NCI-H1048 (cell line): ENCODE data around the gene COX4I2.
"Not testable (repeated sequence)": the region's sequence is repeated elsewhere in the genome, so short reads cannot be mapped to it uniquely, and the experiment has no call there.

ENCODE experiments used
- DNase-seq: peaks from one replicate; lab custom pipeline; 2025; lab: John Stamatoyannopoulos, UW

Gene COX4I2

DNA sequence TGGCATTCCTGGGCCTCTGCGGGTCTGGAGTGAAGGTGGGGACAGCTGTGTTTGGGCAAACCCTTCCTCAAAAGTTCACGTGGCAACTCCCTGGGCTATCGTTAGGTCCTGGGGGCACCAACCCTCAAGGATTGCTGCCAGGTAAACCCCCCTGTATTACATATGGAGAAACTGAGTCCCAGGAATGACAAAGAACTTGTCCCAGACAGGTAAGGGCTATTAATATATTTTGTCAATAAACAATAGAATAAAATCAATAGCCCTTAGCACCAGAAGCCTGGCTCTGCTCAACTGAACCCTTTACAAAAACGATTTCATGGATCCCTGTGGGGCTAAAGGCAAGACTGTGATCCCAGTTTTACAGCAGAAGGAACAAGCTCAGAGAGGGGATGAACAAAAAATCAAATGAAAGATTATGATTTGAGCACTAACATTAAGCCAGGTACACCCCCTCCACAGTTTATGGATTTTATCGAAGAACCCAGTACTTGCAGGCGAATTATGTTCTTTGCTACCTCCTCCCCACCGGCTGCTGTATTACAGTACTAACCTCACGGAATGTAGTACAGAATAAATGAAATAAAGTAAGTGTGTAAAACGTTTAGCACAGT, 30.0 kb upstream of the COX4I2 start:
- no peak for DNase-seq

DNA sequence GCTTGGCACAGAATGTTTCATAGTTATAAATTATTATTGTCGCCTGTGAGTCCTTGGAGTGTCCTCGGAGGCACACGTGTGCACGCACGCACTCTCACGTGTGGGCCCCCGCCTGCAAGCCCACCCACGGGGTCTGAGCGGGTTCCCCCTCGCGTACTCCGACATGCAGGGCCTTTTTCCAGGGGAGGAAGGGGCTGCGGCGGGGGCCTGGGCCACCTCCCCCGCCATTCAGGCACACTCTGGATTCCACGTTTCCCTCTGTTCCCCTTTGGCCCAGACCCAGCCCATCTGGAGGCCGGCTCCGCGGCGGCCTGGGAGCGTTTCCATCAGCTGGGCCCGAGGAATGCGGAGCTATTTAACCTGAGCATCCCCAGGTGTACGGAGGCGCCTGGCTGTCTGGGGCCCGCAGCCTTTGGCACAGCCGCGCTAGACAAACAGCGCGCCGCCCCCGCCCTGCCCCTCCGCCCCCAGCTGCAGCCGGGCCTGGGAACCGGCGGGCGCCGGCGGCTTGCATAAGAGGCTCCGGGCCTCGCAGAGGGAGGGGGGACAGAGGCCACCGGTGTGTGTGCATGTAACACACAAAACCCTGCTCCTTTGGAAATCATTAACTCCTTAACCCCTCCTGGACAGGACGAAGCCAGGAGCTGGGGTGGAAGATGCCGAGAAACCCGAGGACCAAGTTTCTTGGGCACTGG, 29.3 kb upstream of the COX4I2 start:
- peak; percentile 89 for DNase-seq

DNA sequence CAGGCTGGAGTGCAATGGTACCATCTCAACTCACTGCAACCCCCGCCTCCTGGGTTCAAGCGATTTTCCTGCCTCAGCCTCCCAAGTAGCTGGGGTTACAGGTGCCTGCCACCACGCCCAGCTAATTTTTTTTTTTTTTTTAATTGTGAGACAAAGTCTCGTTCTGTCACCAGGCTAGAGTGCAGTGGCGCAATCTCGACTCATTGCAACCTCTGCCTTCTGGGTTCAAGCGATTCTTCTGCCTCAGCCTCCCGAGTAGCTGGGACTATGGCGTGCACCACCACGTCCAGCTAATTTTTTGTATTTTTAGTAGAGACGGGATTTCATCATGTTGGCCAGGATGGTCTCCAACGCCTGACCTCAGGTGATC, 25.5 kb upstream of the COX4I2 start:
- DNase-seq, result not testable (repeated sequence)

DNA sequence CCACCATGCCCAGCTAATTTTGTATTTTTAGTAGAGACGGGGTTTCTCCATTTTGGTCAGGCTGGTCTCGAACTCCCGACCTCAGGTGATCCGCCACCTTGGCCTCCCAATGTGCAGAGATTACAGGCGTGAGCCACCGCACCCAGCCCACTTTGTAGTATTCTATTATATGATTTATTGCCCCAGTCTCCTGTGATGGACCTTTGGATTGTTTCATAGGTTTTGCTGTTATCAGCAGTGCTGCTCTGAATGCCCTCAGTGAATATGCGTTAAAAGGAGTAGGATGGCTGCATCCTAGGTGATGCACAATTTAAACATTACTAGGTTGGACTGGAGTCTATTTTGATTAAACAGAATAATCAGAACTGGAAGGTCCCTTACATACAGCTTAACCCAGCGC, 22.3 kb upstream of the COX4I2 start:
- no peak for DNase-seq

DNA sequence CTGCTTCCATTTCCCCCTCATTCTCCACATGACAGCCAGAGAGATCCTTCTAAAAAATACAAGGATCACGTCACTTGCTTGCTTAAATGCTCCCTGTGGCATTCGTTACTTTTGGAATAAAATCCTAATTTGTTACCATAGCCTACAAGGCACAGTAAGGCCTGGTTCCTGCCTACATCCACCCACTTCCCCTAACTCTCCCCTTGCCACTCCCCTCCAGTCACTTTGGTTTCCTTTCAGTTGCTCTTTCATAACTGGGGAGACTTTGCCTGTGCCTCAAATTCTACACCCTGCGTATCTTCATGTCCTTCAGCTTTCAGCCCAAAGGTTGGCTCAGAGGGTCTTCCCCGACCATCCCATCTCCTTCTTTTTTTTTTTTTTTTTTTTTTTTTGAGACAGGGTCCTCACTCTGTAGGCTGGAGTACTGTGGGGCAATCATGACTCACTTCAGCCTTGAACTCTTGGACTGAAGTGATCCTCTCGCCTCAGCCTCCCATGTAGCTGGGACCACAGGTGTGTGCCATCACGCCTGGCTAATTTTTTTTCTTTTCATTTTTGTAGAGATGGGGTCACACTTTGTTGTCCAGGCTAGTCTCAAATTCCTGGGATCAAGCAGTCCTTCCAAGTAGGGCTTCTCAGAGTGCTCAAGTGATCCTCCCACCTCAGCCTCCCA, 20.1 kb upstream of the COX4I2 start:
- DNase-seq, result no peak

DNA sequence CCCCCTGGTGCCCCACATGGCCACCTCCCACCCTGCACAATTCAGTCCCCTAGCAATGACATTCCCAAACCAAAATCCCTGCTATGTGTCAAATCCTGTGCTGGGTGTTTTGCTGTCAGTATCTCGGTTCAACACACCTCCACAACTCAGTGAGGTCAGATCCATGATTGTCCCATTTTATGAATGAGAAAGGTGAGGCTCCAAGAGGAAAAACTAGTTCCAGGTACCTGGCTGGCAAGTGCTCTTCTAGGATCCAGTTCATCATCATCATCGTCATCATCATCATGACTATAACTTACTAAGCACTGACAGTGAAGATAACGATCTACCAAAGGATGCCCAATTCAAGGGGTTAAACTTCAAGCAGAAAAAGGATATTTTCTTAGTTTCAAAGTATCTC, 17.5 kb upstream of the COX4I2 start:
- DNase-seq, result no peak

DNA sequence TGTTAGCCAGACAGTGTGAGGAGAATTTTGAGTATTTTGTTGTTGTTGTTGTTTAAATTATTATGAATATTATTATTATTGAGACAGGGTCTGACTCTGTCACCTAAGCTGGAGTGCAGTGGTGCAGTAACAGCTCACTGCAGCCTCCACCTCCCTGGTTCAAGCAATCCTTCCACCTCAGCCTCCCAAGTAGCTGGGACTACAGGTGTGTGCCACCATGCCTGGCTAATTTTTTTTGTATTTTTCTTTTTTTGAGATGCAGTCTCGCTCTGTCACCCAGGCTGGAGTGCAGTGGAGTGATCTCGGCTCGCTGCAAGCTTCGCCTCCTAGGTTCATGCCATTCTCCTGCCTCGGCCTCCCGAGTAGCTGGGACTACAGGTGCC, 14.6 kb upstream of the COX4I2 start:
- DNase-seq, result not testable (repeated sequence)

DNA sequence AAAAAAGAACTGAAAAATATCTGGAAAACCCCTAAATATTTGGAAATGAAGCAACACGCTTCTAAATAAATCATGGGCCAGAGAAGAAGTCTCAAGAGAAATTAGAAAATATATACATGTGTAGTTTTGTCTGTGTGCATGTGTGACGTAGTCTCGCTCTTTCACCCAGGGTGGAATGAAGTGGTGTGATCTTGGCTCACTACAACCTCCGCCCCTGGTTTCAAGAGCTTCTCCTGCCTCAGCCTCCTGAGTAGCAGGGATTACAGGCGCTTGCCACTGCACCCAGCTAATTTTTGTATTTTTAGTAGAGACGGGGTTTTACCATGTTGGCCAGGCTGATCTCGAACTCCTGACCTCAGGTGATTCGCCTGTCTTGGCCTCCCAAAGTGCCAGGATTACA, 11.2 kb upstream of the COX4I2 start:
- DNase-seq, result not testable (repeated sequence)

DNA sequence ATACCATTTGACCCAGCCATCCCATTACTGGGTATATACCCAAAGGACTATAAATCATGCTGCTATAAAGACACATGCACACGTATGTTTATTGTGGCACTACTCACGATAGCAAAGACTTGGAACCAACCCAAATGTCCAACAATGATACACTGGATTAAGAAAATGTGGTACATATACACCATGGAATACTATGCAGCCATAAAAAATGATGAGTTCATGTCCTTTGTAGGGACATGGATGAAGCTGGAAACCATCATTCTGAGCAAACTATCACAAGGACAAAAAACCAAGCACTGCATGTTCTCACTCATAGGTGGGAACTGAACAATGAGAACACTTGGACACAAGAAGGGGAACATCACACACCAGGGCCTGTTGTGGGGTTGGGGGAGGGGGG, 9.7 kb upstream of the COX4I2 start:
- DNase-seq, result not testable (repeated sequence)

DNA sequence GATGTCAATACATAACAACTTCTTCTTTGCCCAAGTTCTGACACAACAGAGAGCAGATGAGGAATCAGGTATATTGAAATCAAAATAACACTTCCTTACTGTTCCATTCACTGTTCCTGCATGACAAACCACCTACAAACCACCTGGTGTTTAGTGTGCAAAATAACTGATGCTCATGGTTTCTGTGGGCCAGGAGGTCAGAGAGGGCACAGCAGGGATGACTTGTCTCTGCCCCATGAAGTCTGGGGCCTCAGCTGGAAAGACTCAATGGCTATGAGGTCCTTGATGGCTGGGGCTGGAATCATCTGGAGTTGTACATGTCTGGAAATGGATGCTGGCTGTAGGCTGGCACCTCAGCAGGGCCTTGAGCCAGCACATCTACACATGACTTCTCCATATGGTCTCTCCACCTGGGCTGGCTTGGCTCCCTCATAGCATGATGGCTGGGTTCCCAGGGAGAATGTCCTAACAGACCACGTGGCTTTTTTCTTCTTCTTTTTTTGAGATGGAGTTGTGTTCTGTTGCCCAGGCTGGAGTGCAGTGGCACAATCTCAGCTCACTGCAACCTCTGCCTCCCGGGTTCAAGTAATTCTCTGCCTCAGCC, 7.4 kb upstream of the COX4I2 start:
- no peak for DNase-seq

DNA sequence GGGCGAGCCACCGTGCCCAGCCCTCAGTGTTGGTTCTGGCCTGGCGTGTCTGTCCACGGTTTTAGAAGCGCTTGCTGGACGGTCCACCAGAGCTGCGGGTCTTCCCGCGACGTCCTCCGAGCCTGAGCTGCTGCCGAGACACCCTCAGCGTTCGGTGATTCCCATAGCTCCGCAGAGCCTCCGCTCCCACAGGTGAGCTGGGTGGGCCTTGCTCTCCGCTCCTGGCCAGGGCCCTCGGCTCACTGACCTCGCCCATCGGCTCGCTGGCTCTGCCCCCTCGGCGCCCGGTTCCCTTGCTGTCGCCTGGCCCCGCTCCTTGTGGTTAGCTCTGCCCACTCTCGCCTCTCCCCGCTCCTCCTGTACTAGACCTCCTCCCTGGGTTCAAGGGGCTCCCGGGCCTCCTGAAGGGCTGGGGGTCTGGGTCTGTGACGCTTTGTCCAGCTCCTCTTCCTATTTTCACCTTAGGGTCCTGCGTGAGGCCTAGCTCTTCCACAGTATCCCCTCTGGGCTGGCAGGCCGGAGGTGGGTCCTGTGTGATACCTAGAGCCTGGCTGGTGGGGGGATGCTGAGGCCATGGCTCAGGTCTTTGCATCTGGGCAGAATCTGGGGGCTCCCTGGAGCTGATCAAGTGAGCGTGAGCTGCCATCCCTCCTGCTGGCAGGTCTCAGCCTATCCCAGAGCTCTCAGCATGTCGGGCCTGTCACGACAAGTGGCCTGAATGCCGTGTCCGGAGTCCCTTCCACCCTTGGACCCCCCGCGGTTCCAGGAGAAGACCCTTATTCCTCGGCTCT, 5.0 kb upstream of the COX4I2 start:
- no peak for DNase-seq

DNA sequence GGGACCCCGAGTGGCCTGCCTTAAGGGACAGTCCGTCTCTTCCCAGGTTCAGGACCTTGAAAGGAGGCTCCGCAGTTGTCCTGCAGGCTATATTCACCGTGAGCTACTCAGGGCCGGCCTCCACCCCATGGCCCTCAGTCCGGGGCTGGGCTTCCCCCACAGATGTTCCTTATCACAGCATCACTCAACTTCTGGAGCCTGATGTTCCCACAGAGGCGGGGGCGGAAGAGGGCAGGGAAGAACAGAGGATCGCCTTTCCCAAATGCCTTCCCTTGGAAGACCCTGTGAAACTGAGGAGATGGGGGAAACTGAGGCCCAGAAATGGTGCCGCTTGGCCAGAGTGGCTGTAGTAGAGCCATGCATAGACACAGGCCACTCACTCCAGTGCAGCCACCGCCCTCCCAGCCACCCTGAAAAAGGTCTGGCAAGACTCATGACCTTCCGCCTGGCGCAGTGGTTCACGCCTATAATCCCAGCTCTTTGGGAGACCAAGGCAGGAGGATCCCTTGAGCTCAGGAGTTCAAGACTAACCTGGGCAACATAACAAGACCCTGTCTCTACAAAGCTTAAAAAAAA, 4.3 kb upstream of the COX4I2 start:
- no peak for DNase-seq

DNA sequence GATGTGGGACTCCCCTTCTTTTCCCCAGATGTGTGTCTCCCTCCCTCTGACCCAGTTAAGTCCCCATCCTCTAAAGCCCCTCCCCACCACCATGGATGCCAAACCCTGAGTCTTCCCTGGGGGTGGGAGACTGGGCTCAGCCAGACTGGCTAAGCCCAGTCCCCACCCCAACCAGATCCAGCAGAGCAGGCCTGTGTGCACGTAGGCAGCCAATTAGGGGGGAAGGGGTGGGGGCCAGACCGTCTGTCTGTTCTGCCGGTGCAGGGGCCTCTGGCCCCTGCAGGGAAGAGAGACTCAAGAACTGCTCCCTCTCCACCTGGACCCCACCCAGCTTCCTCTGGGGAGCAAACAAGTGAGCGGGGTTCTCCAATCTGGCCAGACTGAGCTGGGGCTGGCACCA, 605 bp downstream of the COX4I2 start:
- no peak for DNase-seq

DNA sequence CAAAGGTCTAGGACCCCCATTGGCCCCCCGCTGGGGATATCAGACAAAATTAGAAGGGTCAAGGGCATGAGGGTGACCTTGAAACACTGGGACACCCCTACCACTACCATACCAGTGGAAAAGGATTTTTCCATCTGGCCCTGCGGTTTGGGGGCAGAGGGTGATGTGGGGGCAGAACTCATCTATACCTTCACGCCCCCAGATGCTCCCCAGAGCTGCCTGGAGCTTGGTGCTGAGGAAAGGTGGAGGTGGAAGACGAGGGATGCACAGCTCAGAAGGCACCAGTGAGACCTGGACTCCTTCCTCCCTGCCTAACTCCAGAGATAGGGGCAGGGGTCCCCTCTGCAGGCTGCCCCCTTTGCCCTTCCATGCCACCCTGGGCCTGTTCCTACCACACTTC, 1.1 kb downstream of the COX4I2 start:
- no peak for DNase-seq

DNA sequence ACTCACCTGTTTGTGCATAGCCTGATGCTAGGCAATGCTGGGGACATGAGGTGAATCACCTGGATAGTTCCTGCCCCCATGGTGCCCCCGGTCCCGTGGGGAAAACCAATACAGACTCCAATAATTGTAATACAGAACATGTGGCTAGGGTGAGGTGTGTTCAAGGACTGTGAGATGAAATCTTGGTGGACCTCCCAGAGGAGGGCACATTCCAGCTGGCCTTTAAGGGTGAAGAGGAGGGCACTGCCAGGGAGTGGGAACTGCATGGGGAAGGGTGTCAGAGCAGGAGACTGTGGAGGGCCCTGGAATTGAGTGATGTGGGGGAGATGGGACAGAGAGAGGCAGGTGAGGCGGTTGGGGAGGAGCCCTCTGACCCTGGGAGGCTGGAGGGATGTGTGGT, 2.5 kb downstream of the COX4I2 start:
- no peak for DNase-seq

DNA sequence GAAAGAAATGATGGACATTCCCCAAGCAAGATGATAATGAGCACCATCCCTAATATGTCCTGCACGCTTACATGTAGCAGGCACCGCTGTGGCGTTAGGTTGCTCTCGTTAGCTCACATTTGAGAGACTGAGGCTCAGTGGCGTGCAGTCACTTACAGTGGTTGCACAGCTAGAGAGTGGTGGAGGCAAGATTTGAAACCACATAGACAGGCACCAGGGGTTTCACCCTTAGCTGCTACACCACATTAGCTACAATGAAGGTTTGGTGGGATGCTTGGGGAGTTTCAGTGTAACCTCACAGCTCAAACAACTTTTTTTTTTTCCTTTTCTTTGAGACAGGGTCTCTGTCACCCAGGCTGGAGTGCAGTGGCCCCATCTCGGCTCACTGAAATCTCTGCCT, 3.7 kb downstream of the COX4I2 start:
- DNase-seq, result no peak

DNA sequence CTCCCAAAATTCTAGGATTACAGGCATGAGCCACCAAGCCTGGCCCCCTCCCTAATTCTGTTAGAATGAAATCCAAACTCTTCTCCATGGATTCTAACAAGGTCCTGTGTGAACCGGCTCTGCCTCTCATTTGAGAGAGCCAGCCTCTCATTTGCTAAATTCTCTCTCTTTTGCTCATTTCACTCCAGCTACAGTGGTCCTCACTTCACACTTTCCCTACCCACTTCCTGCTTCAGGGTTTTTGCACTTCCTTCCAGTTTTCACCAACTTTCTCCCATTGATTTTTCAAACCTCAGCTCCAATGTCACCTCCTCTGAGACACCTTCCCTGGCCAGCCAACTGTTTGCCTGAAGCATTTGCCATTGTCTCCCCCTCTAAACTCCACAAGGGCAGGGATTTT, 5.1 kb downstream of the COX4I2 start:
- DNase-seq, result no peak

DNA sequence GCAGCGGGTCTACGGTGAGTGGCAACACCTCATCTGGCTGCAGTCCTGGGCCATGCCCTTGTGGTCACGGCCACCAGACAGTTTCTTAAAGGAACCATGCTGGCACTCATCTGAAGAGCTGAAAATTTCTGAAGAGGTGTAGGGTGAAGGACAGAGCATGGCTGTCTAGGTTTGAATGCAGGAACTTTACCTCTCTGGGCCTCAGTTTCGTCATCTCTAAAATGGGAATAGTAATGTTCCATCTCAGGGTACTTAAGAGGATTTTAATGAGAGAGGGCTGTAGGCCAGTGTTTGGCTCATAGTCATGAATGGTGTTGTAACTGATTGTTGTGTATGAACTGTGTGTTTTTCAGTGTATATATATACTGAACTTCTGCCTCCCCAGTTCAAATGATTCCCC, 5.8 kb downstream of the COX4I2 start:
- no peak for DNase-seq

DNA sequence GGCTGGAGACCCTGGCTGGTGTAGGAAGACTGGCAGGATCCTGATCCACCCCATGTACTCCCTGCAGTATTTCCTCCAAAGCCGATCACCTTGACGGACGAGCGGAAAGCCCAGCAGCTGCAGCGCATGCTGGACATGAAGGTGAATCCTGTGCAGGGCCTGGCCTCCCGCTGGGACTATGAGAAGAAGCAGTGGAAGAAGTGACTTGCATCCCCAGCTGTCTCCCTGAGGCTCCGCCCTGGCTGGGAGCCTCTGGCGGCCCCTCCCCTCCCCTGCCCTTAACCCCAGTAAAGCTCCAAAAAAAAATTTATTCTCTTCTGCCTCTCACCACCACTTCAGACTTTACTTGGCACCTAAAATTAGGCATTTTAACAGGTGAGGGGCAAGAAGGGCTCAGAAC, 7.0 kb downstream of the COX4I2 start:
- no peak for DNase-seq

DNA sequence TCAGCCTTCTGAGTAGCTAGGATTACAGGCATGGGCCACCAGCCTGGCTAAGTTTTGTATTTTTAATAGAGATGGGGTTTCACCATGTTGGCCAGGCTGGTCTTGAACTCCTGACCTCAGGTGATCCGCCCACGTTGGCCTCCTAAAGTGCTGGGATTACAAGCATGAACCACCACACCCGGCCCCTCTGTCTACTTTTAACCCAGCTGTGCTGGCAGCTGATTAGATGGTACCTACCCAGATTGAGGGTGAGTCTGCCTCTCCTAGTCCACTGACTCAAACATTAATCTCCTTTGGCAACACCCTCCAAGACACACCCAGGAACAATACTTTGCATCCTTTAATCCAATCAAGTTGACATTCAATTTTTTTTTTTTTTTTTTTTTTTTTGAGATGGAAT, 10.4 kb downstream of the COX4I2 start:
- DNase-seq, result not testable (repeated sequence)

DNA sequence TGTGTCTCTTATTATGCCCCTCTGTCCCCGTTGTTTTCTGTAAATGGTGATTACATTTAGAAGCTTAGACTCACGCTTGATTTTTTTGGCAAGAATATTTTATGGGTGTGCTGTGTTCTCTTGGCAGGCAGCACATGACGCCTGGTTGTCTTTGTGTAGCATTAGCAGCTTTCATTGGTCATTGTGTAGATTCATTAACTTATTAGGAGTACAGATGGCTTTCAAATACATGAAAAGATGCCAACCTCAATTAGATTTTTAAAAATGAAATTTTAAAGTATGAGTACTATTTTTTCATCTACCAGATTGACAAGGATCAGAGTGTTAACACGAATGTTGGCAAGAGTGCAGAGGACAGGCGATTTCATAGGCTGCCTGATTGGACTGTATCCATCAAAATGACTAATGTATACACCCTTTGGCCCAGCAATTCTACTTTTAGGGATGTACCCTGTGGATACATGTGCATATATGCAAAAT, 15.2 kb downstream of the COX4I2 start:
- DNase-seq, result no peak

DNA sequence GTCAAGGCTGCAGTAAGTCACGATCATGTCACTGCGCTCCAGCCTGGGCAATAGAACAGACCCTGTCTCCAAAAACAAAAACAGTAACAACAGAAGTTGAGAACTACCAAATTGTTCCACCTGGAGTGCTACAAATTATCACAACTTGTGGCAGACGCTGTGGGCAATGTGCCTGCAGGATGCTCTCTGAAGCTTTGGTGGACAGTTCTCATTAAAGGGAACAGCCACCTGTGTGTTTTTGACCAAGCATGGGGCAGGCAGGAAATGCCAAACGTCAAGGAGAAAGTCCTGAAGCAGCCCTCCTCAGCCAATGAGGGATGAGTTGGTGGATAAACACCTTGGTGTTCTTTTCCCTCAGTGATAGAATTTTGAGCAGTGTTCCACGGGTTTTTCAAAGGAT, 15.8 kb downstream of the COX4I2 start:
- no peak for DNase-seq
